Stimulated activated CD4-positive, alpha-beta T cell treated with anti-CD3 and anti-CD28 coated beads, TNF-alpha, amount 100 ng/mL, for 4 hours (primary cell): Measurements from ENCODE around the gene CELSR3.

Experiments
- DNase-seq, 3 experiments: peaks; one replicate each; pipeline ENCODE4 v3.0.0-alpha.2; 2020; ENCODE audit warnings: low read depth in 3 of 3

CELSR3 gene

DNA sequence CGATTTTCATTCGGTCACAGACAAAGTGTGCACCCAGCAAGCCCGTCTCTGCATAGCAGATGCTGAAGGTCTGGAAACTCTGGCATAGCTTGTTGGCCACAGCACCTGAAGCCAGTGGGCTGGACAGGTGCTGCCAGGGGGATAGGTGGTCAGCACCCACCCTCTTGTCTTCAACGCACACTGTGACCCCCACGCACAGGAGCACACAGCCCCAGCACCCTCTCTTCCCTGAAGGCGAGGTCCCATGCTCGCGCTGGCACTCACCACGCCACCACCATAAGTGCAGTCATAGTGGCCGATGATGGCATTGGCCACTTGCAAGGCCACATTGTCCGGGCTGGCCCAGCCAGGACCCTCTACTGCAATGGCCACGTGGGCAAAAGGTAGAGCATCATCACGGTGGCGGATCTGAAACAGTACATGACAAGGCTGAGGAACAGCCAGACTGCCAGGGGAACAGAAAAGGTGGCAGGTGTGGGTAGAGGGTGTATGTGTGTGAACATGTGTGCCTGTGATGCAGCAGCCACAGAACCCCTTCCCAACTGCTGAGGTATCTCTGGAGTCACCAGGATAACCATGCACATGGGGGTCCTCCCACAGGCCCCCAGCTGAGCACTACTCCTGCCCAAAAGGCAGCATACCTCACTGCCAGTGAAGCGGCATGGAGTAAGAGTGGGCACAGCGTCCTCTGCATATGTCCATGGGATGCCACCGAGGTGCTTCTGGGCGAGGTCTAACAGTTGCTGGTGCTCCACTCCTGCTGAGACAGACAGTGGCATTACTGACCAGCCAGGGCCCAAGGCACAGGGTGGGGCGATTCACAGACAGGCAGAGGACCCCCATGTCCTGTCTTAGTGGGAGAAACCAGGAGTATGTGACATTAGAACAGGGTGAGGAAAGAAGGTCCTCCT, 61.7 kb downstream of the CELSR3 start:
- DNase-seq = no peak

DNA sequence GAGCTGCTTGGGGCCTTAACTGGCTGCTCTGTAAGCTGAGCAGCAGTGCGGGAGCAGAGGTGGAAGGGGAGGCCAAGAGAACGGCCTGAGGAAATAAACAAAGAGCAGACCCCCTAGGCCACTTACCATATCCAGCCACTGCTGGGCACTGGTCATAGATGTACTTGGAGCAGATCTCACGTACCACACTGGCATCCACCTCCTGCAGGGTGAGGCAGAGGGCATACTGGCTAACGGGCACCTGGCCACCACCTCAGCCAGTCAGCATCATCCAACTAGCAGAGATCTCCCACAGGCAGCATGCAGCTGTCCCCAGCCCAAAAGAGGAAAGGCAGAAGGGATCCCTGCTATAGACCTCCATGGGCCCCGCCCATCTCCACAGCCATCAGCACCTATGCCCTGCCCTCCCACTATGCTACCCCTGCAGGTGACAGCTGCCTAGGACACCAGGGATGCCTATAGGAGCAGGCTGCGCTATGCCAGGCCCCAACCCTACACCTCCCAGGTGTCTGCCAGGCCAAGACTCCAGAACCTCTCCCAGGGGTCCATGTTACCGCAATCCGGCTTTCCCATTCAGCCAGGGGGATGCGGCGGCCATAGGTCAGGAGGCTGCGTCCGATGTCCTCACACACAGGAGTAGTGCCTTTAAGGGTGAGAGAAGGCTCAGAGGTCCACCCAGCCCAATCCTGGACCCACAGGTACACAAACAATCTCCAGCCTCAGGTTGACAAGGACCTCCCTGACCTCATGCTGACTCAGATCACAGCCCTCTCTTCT, 63.0 kb downstream of the CELSR3 start:
- no peak for DNase-seq

DNA sequence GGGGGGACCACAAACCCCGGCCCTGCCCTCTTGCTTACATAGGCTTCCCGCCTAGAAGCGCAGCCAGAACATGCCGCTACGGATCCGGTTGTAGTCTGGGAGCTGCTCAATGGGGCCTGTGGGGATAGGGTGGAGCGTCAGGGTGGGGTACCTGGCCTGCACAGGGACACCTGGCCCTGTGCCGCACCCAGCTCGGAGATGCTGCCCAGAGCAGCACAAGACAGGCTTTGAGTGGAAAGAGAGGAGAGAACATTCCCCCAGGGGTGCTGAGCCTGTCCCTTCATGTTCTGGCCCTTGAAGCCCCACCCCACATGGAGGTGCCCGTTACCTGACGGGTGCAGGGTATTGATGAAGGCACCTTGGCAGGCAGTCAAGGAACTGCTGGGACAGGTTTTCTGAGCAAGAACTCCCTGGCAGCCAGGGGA, 63.6 kb downstream of the CELSR3 start:
- no peak for DNase-seq

DNA sequence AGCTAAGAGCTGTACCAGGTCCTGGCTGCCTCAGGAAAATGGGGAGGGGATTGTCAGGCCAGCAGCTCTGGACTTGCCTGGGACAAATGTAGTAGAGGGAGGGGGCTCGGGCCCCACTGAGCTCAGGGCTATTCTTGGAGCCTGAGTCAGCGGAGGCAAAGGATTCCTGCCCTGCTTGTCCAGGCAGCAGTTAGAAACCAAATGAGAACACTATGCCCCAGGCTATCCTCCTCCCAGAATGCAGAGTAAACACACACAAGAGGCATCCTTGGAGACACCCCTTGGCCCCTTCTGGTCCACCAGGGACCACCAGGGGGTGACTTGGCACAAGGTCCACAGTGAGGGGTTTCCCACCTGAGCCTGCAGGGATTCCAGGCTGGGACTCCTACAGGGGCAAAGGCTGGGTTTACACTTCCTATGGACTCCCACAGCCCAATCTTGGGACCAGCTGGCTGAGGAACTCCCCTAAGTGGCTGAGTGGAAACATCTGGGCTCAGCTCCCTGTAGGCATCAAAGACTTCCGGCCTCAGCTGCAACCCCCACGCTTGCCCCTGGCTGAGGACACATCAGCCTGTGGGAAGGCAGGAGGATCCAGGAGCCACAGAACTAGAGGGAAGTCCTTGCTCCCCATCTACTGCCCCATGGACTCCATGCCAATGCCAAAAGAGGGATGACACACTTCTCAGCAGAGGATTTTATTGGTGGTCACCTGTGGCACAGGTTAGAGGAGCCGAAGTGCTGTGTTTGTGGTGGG, 64.2 kb downstream of the CELSR3 start:
- no peak for DNase-seq

DNA sequence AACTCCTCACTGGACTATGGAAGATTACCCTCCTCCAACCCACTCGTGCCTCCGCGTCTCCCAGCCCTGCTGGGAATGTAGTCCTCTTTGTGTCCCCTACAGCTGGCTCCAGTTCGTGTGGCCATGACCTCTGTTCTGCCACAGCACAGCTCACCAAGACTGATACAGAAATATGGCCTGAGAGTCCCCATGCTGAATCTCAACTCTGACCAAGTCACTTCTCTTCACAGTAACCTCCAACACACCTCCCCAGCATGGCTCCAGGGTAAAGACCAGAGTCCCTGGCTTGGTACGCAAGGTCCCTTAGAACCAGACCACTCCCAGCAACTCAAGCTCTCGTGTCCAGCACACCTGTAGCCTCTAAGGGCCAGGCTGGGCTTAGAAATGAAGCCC, 65.3 kb downstream of the CELSR3 start:
- no peak for DNase-seq

DNA sequence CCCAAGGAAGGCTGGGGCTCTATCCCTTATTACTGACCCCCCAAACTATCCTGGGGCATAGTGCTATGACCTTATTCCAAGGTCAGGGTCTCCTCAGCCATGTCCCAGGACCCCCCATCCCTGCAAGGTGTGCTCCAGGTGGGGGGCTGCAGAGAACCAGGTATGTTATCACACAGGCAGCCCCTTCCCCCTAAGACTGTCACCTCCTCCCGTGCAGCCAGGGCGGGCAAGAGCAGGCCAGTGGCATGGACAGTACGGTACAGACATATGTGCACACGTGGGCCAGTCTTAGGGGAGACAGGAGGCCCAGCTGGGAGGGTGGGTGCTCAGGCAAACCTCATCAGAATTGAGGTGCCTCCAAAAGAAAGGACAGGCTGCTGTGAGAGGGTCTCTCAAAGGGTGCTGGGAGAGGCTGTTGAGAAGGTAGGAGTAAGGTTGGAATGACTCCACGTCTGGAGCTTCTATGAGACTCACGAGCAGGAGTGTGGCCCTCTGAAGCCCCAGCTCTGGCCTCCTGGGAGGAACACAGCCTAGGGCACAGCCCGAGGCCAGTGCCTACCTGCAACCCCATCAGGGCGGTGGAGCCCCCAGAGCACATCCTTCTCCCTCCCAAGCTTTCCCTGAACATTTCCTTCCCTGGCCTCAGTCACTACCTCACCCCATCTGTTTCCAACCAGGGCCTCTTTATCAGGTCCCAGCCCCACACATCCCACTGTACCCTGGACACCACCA, 65.8 kb downstream of the CELSR3 start:
- DNase-seq = no peak

DNA sequence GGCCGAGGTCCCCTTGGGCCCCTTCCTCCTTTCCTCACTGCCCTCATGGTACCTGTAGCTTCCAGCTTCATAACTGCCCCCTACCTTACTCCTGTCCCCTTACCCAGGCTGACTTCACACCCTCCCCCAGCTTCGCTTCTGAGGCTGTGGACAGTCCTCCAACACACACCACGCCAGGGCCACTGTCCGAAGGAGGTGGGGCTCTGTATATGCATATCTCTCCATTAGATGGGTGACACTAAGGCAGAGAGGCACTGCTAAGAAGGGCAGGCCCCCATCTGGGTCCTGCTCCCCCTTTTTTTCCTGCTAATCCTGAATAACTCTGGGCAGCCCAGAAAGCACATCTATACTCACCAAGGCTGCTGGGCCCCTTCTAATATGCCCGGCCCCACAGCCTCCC, 66.5 kb downstream of the CELSR3 start:
- DNase-seq = no peak

DNA sequence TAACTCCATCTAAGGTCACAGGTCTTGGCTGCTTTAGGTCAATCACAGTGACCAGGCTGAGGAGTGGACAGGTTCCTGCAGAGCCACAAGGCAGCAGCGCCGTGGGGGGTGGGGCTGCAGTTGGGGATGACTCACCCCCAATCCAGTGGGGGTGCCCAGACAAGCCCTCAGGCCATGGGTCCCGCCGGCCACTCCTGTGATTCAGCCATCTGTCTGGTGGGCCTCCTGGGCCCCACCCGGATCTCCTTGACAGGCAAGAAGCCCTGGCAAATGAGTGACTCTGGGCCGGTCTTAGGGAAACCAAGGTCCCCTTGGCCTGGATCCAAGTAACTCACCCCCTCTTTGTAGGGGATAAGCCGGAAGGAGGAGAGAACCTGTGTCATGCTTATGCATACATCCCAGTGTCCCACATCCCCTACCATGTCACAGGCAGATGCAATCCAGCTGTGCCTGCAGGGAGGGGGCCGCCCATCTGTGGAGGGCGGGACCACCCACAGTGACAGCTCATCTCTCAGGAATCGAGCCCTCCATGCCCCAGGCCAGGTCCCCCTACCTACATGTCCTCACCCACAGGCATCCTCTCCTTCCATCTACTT, 67.1 kb downstream of the CELSR3 start:
- DNase-seq = no peak

DNA sequence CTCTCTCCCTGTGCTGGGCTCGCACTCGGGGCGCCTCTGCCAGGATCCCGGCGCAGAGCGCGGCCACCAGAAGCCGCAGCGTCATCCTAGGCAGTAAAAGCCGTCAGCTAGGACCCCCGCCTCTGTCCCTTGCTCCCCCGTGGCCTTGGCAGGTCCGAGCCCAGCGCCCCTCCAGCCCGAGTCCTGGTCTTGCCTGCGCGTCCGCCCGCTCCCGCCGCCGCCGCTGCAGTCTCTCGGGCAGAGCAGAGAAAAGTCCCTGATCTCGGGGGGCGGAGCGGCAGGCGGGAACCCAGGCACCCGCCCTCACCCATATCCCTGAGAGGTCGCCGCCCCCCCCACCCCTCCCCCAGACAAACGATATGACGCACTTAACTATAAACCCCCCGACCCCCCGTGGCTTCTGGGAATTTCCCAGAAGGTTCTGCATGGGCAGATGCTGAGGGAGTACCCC, 67.6 kb downstream of the CELSR3 start, which contains the start of gene COL7A1:
TSS of gene COL7A1 (minus strand) at position 255 of the 451 bp plus-strand sequence. CDS start at position 85, 170 bp downstream.
- no peak for DNase-seq

DNA sequence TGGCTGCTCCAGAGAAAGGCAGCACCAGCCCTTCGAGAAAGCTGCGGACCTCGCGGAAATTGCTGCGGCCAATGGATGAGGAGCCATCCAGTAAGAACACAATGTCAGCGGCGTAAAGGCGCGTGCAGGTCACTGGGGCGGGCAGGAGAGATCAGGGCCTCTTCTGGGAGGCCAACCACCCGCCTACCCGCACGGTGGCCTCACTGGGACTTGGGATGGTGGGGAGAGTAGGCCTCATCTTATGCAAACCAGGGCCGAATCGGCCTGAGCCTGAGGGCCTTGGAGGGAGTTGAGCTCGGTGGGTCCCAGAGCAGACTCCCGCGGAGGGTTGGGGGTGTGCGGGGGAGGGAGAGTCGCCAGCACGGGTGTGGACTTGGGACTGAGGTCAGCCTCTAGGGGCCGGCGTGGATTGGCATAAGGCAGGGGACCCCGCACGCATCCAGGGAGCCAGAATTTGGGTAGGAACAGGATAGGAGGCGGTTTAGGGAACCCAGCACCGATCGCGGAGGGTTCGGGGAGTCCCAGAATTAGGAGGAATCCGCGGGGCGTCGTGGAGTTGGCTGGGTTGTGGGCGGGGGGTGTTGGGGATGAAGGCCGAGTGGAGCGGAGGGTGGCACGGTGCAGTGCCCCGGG, 68.2 kb downstream of the CELSR3 start:
- no peak for DNase-seq

DNA sequence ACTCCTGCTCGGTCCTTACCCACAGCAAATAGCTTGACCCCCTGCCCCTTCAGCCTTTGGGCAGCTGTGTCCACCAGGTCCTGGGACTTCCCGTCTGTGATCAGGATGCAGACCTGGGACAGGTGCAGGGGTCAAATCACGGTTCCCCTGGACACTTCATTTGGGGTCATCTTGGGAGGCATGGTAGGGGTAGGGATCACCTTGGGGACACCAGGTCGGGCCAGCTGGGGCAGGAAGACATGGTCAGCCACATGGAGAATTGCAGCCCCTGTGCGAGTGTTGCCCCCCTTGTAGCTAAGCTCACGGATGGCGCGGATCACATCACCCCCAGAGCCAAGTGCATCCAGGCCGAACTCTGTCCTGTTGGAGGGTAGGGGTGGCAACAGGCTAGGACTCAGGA, 69.3 kb downstream of the CELSR3 start:
- DNase-seq = no peak

DNA sequence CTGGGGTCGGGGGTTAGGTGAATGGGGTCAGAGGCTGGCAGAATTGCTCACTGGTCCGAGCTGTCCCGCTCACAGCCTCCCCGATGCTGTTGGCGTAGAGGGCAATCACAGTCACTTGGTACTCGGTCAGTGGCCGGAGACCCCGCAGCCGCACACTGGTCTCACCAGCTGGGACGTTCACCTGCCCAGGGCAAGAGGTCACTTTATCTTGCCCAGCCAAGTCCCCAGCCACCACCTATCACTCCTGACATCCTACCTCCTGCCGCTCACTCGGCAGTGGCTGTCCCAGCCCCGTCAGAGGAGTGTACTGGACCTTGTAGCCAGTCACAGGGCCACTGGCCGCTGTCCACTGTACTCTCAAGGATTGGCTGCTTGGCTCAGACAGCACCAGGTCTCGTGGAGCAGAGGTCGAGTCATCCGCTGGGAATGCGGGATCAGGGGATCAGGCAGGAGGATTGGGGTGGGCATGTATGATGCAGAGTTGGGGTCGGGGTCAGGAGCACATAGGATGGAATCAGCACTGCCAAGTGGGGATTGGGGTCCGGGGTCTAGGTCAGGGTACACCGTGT, 70.1 kb downstream of the CELSR3 start:
- DNase-seq = no peak

DNA sequence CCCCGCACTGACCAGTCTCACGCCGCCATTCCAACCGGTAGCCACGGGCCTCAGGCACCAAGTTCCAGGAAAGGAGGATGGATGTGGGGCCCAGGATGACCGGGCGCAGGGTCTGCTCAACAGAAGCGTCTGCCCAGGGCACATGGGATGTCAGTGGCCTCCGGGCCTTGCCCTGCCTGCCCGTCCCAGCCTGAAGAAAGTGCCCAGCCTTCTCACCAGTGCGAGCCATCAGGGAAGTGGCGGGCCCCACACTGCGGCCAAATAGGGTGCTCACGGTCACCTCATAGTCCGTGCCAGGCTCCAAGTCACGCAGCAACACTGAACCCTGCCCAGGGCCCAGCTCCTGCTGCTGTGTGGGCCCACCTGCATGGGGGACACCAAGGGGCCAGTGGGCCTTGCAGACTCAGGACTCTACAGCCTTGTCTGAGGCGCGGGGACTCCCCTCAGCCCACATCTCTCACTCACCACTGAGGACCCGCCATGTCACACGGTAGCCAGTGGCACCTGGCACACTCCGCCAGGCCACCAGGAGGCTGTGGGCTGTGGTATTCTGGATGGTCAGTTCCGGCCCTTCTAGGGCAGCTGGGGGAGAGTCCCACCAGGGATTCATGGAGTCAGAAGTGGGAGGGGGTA, 70.7 kb downstream of the CELSR3 start:
- DNase-seq = no peak

DNA sequence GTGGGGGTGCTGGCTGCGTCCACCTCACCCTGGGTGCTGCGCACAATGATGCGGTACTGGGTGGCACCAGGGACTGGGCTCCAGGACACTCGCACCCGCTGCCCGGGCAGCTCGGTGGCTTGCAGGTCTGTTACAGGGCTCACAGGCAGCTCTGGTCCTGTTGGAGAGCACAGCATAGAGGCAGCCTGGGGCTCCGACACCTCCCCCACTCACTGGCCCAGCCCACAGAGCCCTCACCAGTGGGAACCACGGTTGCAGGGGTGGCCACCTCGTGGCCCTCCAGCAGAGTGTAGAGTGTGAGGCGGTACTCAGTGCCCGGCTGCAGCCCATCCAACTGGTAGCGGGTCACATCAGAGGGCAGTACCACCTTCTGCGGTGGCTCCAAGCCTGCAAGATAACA, 71.2 kb downstream of the CELSR3 start:
- DNase-seq = no peak

DNA sequence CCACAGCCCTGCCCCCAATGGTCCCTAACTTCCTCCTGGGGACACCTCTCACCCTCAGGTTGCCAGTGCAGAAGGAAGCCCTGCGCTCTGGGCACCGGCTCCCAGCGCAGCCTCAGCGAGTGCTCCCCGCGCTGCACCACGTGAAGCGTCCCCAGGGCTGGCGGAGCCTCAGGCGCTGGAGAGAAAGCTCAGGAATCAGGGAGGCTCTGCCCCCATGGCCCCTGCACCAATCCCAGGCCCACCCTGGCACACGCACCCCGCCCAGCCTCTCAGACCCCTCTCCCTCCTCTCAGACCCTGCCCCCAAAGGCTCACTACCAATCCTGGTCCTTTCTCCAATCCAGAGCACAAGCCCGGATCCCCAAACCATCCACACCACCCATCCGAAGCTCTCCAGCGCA, 74.5 kb downstream of the CELSR3 start:
- no peak for DNase-seq

DNA sequence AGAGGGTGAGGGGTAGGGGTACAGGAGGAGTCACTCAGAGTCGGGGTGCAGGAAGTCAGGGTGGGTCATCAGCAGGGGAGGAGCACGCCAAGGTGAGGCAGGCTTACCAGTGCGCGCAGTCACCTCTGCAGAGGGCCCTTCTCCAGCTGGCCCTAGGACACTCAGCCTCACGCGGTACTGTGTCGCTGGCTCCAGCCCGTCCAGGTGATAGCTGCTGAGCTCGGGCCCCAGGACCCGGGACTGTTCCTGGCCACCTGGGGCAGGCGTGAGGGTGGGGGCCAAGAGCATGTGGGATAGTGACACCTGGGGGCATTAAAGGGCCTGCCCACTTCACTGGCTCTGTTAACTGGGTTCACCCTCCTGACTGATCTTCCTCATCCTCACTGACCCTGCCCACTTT, 75.0 kb downstream of the CELSR3 start:
- DNase-seq = no peak
